HG03432 (cell line): ENCODE results near the gene MRGPRX4.

Experiments used
- ATAC-seq: cut with Tn5 transposase; IDR thresholded peaks from one replicate; pipeline ENCODE4 v1.9.1; 2021; ENCODE audit warnings: mild to moderate bottlenecking, moderate library complexity; ENCODE audit not compliant: unreplicated experiment

The MRGPRX4 gene

DNA sequence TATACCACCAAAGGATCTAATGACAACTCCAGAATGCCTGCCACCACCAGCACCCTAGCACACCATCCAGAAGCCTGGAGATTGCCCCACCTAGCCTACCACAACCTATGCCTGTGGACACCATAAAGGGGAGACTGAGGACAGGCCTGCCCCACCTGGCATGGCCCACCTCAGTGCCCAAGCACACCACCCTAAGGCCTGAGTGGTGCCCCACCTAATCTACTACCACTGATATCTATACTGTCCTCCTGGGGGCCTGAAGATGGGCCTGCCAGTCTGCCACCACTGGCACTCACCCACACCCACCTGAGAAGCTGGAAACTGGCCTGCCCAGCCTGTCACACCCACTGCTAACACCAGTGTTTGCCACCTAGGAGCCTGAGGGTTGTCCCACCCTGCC, 32.1 kb downstream of the MRGPRX4 start:
- ATAC-seq = no peak

GRCh38 chr11:18209058-18209457, 36.4 kb downstream of the MRGPRX4 start:
- no peak for ATAC-seq

DNA sequence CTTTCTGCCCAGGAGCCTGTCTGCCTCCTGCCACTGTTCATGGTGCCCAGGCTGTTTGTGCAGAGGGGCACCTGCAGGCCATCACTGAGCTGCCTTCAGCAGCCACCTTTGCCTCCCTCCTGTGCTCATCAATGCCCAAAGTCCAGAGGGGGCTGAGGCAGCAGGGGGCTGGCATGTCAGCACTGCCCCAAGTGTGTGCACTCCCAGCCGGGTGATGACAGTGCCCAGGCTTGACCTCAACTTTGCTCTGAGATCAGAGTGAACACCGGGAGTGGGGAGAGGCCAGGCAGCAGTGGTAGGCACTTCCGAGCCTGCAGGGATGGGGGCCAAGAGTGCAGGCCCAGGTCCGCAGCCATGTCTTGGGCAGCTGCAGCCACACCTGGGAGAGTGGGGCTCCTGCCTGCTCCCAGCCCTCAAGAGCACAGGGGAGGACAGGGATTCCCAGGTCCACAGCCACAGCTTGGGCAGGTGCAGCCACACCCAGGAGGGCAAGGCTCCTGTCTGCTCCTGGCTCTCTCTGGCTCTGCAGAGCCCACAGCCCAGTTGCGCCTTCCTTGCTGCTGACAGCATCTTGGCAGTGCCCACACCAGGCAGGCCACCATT, 48.7 kb downstream of the MRGPRX4 start:
- no peak for ATAC-seq

- no peak for ATAC-seq
These were observed 50.3 kb downstream of the MRGPRX4 start for GRCh38 chr11:18222814-18223421.
